A673 (cell line): ENCODE results near the gene SLC4A1.

Source experiments
- CTCF ChIP-seq: fragments of 300-800, 200-600 bp; sonication (generic); conservative IDR thresholded peaks from 2 replicates; pipeline ENCODE4 v1.5.1; 2017; ENCODE audit warnings: low read depth, mild to moderate bottlenecking, antibody characterized with exemption, low read length, moderate library complexity, mixed read lengths
- EZH2 ChIP-seq: fragments of 200-600 bp; sonication (generic); IDR thresholded peaks from 2 replicates; pipeline ENCODE4 v1.6.1; 2017; ENCODE audit warnings: borderline replicate concordance, low read depth, mild to moderate bottlenecking, mixed read lengths, antibody characterized with exemption, low read length; ENCODE audit not compliant: poor library complexity, severe bottlenecking

GRCh38 chr17:44314524-44314868 lies 46.6 kb upstream of the SLC4A1 start:
- TF ChIP-seq CTCF (no peak), EZH2 (no peak)
